ENCODE data around the gene EEF1A2. TPM values are rescaled to one million over a fixed set of nuclear protein-coding genes. Genes with fewer than 3 reads are reported as not detected.

EEF1A2 gene
- total and polyA plus RNA-seq, 2 of the 4 experiments (the other 2 are of a cell fraction) = 1.3 to 4.6 TPM

DNA sequence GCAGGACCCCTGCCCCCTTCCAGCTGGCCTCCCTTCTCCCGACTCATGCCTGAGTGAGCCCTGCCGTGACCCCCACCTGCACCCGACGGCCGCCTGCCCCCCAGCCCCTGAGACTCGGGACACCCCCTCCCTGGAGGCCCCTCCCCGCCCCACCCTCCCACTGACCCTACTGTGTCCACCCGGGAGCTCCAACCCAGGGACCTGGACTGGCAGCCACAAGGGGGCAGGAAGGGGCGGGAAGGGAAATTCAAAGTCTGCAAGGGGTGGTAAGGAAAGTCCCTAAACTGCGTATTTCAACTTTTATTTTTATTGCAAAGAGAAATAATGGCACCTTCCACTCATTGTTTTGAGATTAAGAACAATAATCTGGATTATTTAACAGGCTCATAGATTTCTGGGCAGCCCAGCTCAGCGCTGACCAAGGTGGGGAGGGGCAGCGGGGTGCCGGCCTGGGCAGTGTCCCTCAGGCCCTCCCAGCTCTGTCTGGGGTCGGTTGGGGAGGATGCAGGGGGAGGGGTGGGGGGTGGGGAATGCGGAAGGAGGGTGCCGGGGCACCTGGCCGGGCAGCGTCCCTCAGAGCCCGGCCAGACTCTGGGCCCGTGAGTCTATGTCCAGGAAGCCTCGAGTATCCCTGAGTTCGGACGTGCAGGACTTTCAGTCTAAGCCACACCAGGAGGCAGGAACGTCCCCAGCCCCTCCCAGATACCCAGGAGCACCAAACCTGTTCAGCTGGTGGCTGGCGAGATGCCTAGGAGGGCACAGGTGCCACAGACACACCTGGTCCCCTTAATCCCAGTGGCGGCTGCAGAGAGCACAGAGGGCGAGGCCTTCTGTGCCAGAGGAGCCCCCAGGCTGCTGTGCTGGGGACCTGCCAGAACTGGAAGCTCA, 39.6 kb upstream of the EEF1A2 start:
- DNase-seq (peak; percentile 22), ATAC-seq (ENCODE audit: low read depth) (peak; percentile 33)
- Histone ChIP-seq H3K14ac (replicated peaks; ENCODE audit: low read depth, low read length) (no peak overlapping the region), H3K27ac (ENCODE audit: insufficient read depth, low read length) (no peak overlapping the region; the same call in 1 of the 2 replicates), H4K8ac (ENCODE audit: low read depth in 2 of 2, low read length in 2 of 2) (peak overlapping the region in 1 of 2 experiments; percentile 68; a peak in 2 of 4 replicates), H3K23ac (ENCODE audit: low read depth, low read length) (no peak overlapping the region), H3K18ac (ENCODE audit: low read depth, low read length) (no peak overlapping the region), H2AFZ (replicated peaks; ENCODE audit: low read length, poor library complexity) (peak overlapping the region; percentile 98), H2AK9ac (replicated peaks; ENCODE audit: low read depth, low read length, poor library complexity) (peak overlapping the region; percentile 43), H3K36me3 (ENCODE audit: control insufficient read depth, insufficient read depth, low read length) (no peaks in the 10 kb centered on the region), H2BK20ac (ENCODE audit: low read depth, low read length) (no peak overlapping the region), H3K4me3 (ENCODE audit: insufficient read depth, low read depth, low read length) (0 out of 2 replicates have a peak overlapping the region, but pooled peaks have one; percentile 12), H2BK15ac (ENCODE audit: low read depth, low read length) (no peak overlapping the region), H2AK5ac (ENCODE audit: low read depth, low read length) (no peak overlapping the region), H2BK120ac (ENCODE audit: low read depth, low read length) (no peak overlapping the region), H3K4me2 (ENCODE audit: low read depth, low read length) (peak overlapping the region; percentile 28; the same call in 1 of the 2 replicates), H4K91ac (ENCODE audit: insufficient read depth, low read depth, low read length) (no peak overlapping the region), H2BK5ac (ENCODE audit: low read depth, low read length, poor library complexity, severe bottlenecking) (no peak overlapping the region), H3K4me1 (ENCODE audit: control insufficient read depth, insufficient read depth, low read length) (peaks cover 3% of the 10 kb centered on the region; the same call in 1 of the 2 replicates), H4K20me1 (ENCODE audit: insufficient read depth, low read length) (no peaks in the 10 kb centered on the region), H3K79me1 (ENCODE audit: low read depth in 1 of 2, low read length in 2 of 2) (no peaks in the 10 kb centered on the region), H3K9me3 (ENCODE audit: control insufficient read depth, insufficient read depth, low read length) (no peaks in the 10 kb centered on the region), H3K9me1 (ENCODE audit: insufficient read depth, low read length) (no peaks in the 10 kb centered on the region), H3K27me3 (ENCODE audit: control insufficient read depth, insufficient read depth, low read length) (peaks cover 4% of the 10 kb centered on the region; the same call in 1 of the 2 replicates), H3K4ac (ENCODE audit: low read depth, low read length) (no peak overlapping the region), H4K5ac (ENCODE audit: low read depth, low read length) (no peak overlapping the region), H3K56ac (ENCODE audit: extremely low read depth, insufficient read depth, low read length) (no peak overlapping the region), H3K9ac (ENCODE audit: low read depth, low read length) (no peak overlapping the region)
- intact Hi-C loops (cut with micrococcal nuclease) = loop anchor here (1.0 to 10.0 kb wide), 5 partner anchors 116 to 582 kb away; partner anchors contain the start of genes RTEL1, STMN3 and UCKL1
- ChIA-PET CTCF (interaction anchor here (0.6 to 1.9 kb wide), 7 partner anchors 320 to 579 kb away, joined by 3 to 10 read pairs (median 3); partner anchors contain the start of gene TPD52L2), POLR2A (ENCODE audit: unreplicated experiment) (interaction anchor here (0.5 kb wide), 1 partner anchor 435 kb away, joined by 3 read pairs; no protein-coding TSS in a partner anchor)
- in situ Hi-C loops (cut with MboI; ENCODE audit: low sequenced_read_pairs) = loop anchor here (10.0 kb wide), 2 partner anchors 326 to 436 kb away; partner anchors contain the start of genes ABHD16B, SAMD10 and TPD52L2
- BruUV-seq (replicated peaks) = no TSS peak
- WGBS, 2 experiments (ENCODE audit: extremely low coverage in 2 of 2, insufficient read length in 1 of 2) = 98% methylated on average over 6 of the region's 27 CpGs; no CpG with 5 or more reads in 1 of the 2 experiments
- TF ChIP-seq, protein P1, sequence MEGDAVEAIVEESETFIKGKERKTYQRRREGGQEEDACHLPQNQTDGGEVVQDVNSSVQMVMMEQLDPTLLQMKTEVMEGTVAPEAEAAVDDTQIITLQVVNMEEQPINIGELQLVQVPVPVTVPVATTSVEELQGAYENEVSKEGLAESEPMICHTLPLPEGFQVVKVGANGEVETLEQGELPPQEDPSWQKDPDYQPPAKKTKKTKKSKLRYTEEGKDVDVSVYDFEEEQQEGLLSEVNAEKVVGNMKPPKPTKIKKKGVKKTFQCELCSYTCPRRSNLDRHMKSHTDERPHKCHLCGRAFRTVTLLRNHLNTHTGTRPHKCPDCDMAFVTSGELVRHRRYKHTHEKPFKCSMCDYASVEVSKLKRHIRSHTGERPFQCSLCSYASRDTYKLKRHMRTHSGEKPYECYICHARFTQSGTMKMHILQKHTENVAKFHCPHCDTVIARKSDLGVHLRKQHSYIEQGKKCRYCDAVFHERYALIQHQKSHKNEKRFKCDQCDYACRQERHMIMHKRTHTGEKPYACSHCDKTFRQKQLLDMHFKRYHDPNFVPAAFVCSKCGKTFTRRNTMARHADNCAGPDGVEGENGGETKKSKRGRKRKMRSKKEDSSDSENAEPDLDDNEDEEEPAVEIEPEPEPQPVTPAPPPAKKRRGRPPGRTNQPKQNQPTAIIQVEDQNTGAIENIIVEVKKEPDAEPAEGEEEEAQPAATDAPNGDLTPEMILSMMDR (conservative IDR thresholded peaks at IDR 0.05; ENCODE audit: low read depth, low read length) = peak; percentile 21; the same call in 1 of the 2 replicates
- TF ChIP-seq, protein P2, sequence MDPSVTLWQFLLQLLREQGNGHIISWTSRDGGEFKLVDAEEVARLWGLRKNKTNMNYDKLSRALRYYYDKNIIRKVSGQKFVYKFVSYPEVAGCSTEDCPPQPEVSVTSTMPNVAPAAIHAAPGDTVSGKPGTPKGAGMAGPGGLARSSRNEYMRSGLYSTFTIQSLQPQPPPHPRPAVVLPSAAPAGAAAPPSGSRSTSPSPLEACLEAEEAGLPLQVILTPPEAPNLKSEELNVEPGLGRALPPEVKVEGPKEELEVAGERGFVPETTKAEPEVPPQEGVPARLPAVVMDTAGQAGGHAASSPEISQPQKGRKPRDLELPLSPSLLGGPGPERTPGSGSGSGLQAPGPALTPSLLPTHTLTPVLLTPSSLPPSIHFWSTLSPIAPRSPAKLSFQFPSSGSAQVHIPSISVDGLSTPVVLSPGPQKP (IDR thresholded peaks at IDR 0.05; ENCODE audit: borderline replicate concordance, low read depth, low read length) = no peak
- dilution Hi-C loops (cut with HindIII; ENCODE audit: low sequenced_read_pairs, unreplicated experiment) = no loop called here

All from IMR-90 (cell line).